GM12892 (cell line): ENCODE measurements around the gene DENND10.
"Not testable (repeated sequence)": the region's sequence is repeated elsewhere in the genome, so short reads cannot be mapped to it uniquely, and the experiment has no call there.

Source experiments
- DNase-seq: peaks from one replicate; pipeline ENCODE4 v3.0.0; 2011; ENCODE audit not compliant: insufficient read length
- FAIRE-seq: peaks from 2 replicates; lab custom pipeline; 2011; peaks lifted over from hg19 to GRCh38; lab: Jason Lieb, UNC
- POLR2A ChIP-seq: IDR thresholded peaks from 2 replicates; pipeline ENCODE4 v1.6.1; 2011; ENCODE audit warnings: low read depth, low read length, control low read depth
- POLR2AphosphoS5 ChIP-seq: IDR thresholded peaks from 2 replicates; pipeline ENCODE4 v1.6.1; 2011; ENCODE audit warnings: low read depth, low read length, control low read depth
- TAF1 ChIP-seq: IDR thresholded peaks from 2 replicates; pipeline ENCODE4 v1.6.1; 2011; ENCODE audit warnings: low read depth, mild to moderate bottlenecking, control low read depth, low read length, borderline replicate concordance

DENND10 gene

GRCh38 chr10:119138346-119139306, 34.7 kb downstream of the DENND10 start:
- TF ChIP-seq TAF1 (no peak), POLR2A (peak; percentile 35; the same call in 1 of the 2 replicates)
- no peak for DNase-seq
- FAIRE-seq = no peak

GRCh38 chr10:119139464-119140067, 35.7 kb downstream of the DENND10 start:
- DNase-seq (peak; percentile 40), FAIRE-seq (no peak)
- TF ChIP-seq TAF1 = no peak
- TF ChIP-seq POLR2AphosphoS5 = no peak
- no peak for TF ChIP-seq POLR2A

- FAIRE-seq = no peak
- TF ChIP-seq POLR2A = no peak
- no peak for TF ChIP-seq POLR2AphosphoS5
- no peak for TF ChIP-seq TAF1
- DNase-seq = no peak
Observed at GRCh38 chr10:119140603-119141245, 36.8 kb downstream of the DENND10 start.

- TF ChIP-seq TAF1 = no peak
- TF ChIP-seq POLR2AphosphoS5 = no peak
- TF ChIP-seq POLR2A = no peak
- DNase-seq = no peak
- FAIRE-seq = no peak
Observed at GRCh38 chr10:119143657-119144056, 39.7 kb downstream of the DENND10 start.

- FAIRE-seq (no peak), DNase-seq (no peak)
- TF ChIP-seq POLR2AphosphoS5 = no peak
- TF ChIP-seq TAF1 = no peak
- TF ChIP-seq POLR2A = no peak
Observed at GRCh38 chr10:119149157-119149556, 45.2 kb downstream of the DENND10 start.

- no peak for TF ChIP-seq POLR2A
- no peak for TF ChIP-seq TAF1
- no peak for TF ChIP-seq POLR2AphosphoS5
- FAIRE-seq (no peak), DNase-seq (no peak)
Observed at GRCh38 chr10:119149729-119150128, 45.8 kb downstream of the DENND10 start.

GRCh38 chr10:119151601-119152000, 47.7 kb downstream of the DENND10 start:
- FAIRE-seq, DNase-seq: not testable (repeated sequence)

- no peak for TF ChIP-seq TAF1
- no peak for TF ChIP-seq POLR2A
- TF ChIP-seq POLR2AphosphoS5 = no peak
- FAIRE-seq (no peak), DNase-seq (no peak)
Observed at GRCh38 chr10:119153041-119153440, 49.1 kb downstream of the DENND10 start.

GRCh38 chr10:119153661-119154060, 49.7 kb downstream of the DENND10 start:
- FAIRE-seq (no peak), DNase-seq (no peak)
- TF ChIP-seq POLR2AphosphoS5 (no peak), TAF1 (no peak), POLR2A (no peak)

- FAIRE-seq = no peak
- TF ChIP-seq POLR2AphosphoS5 (no peak), TAF1 (no peak), POLR2A (no peak)
- DNase-seq = no peak
Observed at GRCh38 chr10:119159332-119159731, 55.4 kb downstream of the DENND10 start.

- FAIRE-seq (no peak), DNase-seq (no peak)
- TF ChIP-seq POLR2AphosphoS5 (no peak), TAF1 (no peak), POLR2A (no peak)
Observed at GRCh38 chr10:119161680-119162451, 58.0 kb downstream of the DENND10 start.

- TF ChIP-seq POLR2A = no peak
- TF ChIP-seq POLR2AphosphoS5 = no peak
- TF ChIP-seq TAF1 = no peak
- DNase-seq = no peak
- FAIRE-seq = no peak
Observed at GRCh38 chr10:119162452-119163092, 58.7 kb downstream of the DENND10 start.
